ENCODE measurements around the gene KIAA1671. TPM values are rescaled to one million over a fixed set of nuclear protein-coding genes. Genes with fewer than 3 reads are reported as not detected.
A peak's percentile ranks its signal among the peaks of the same experiment; 100 is the strongest.

The KIAA1671 gene
- total RNA-seq, 4 donors from 2014 or later: 20.9 to 41.8 (median 28.4) TPM

DNA sequence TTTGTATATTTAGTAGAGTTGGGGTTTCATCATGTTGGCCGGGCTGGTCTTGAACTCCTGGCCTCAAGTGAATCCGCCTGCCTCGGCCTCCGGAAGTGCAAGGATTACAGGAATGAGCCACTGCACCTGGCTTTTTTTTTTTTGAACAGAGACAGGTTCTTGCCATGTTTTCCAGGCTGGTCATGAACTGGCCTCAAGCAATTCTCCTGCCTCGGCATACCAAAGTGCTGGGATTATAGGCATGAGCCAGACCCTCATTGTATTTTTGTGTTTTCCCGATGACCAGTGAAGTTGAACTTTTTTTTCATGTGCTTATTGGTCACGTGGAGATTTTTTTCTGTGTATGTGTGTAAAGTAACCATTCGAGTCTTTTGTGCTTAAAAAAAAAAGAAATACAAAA is 48.2 kb downstream of the KIAA1671 start:
- no peak overlapping the region for H3K4me3 ChIP-seq
- H3K9me3 ChIP-seq: no peaks in the 10 kb centered on the region
- peaks cover 0 to 23% (median 12%) of the 10 kb centered on the region in 3 donors for H3K4me1 ChIP-seq
- H3K36me3 ChIP-seq: no peaks in the 10 kb centered on the region
- 63 to 83% methylated on average over 3 to 8 of the region's 8 CpGs for WGBS, 2 donors (ENCODE audit: low coverage in 1 of 2)
- no peak for ATAC-seq
- H3K27me3 ChIP-seq: no peaks in the 10 kb centered on the region
- TF ChIP-seq POLR2A (IDR thresholded peaks at IDR 0.05) (no peak), EP300 (IDR thresholded peaks at IDR 0.05) (no peak), POLR2AphosphoS5 (IDR thresholded peaks at IDR 0.05) (no peak)
- TF ChIP-seq, protein P1, sequence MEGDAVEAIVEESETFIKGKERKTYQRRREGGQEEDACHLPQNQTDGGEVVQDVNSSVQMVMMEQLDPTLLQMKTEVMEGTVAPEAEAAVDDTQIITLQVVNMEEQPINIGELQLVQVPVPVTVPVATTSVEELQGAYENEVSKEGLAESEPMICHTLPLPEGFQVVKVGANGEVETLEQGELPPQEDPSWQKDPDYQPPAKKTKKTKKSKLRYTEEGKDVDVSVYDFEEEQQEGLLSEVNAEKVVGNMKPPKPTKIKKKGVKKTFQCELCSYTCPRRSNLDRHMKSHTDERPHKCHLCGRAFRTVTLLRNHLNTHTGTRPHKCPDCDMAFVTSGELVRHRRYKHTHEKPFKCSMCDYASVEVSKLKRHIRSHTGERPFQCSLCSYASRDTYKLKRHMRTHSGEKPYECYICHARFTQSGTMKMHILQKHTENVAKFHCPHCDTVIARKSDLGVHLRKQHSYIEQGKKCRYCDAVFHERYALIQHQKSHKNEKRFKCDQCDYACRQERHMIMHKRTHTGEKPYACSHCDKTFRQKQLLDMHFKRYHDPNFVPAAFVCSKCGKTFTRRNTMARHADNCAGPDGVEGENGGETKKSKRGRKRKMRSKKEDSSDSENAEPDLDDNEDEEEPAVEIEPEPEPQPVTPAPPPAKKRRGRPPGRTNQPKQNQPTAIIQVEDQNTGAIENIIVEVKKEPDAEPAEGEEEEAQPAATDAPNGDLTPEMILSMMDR (IDR thresholded peaks at IDR 0.05): no peak
- H3K27ac ChIP-seq: no peak overlapping the region

DNA sequence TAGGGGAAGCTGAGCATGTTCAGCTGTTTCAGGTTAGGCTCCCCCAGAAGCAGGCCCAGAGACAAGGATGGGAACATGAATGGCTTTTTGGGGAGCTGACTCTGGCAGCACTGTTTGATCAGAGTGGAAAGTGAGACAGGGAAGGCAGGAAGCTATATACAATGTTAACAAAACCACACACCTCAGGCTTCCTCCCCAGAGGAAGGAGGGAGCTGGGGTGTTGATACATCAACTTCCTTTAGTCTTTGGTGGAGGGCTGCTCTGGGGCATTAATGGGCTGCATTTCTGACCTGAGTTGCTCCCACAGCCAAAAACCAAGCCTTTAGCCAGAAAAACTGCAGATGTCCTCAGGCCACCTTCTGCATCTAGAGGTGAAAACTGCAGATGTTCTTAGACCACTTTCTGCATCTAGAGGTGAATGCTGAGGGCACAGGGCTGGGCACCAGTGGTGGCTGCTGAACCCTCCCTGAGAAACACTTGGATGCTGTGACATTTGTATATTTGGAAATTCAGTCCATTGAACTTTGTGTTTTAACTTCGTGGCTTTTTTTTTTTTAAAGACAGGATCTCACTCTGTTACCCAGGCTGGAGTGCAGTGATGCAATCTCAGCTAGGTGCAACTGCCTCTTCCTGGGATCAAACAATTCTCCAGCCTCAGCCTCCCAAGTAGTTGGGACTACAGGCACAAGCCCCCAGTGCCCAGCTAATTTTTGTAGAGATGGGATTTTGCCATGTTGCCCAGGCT is 49.9 kb downstream of the KIAA1671 start:
- Histone ChIP-seq H3K27ac (peak overlapping the region in 3 of 4 donors; percentile 7 to 37 (median 13)), H3K9me3 (no peaks in the 10 kb centered on the region), H3K4me3 (no peak overlapping the region), H3K4me1 (peaks cover 0 to 7% (median 3%) of the 10 kb centered on the region in 3 donors), H3K36me3 (no peaks in the 10 kb centered on the region), H3K27me3 (no peaks in the 10 kb centered on the region)
- TF ChIP-seq EP300 (IDR thresholded peaks at IDR 0.05) (no peak), POLR2AphosphoS5 (IDR thresholded peaks at IDR 0.05) (no peak), POLR2A (IDR thresholded peaks at IDR 0.05) (no peak)
- TF ChIP-seq, protein P1 (IDR thresholded peaks at IDR 0.05): no peak
- WGBS, 2 donors (ENCODE audit: low coverage in 1 of 2): 13 to 22% methylated on average over 1 of the region's 1 CpG
- ATAC-seq: no peak

DNA sequence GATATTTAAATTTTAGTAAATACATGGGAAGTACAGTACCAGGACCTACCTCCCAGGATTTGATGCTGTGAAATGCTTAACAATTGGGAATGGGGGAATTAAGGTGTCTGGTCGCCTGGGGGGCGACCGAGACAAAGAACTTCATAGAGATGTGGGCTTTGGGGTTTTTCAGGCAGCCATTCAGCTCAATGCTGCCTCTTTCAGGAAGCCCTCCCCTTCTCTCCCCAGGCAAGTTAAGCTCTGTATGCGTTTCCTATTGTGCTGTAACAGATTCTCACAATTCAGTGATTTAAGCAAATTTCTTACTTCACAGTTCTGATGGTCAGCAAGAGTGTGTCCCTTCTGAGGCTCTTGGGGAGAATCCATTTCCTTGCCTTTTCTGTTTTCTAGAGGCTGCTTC is 53.8 kb downstream of the KIAA1671 start:
- no peaks in the 10 kb centered on the region for H3K9me3 ChIP-seq
- no peak overlapping the region for H3K27ac ChIP-seq
- WGBS, 2 donors (ENCODE audit: low coverage in 1 of 2): 76 to 93% methylated on average over 3 to 4 of the region's 4 CpGs
- no peak overlapping the region for H3K4me3 ChIP-seq
- no peaks in the 10 kb centered on the region for H3K27me3 ChIP-seq
- H3K36me3 ChIP-seq: no peaks in the 10 kb centered on the region
- H3K4me1 ChIP-seq: peaks cover 0 to 7% (median 3%) of the 10 kb centered on the region in 3 donors
- ATAC-seq: no peak
- TF ChIP-seq EP300 (IDR thresholded peaks at IDR 0.05) (no peak), POLR2AphosphoS5 (IDR thresholded peaks at IDR 0.05) (no peak), POLR2A (IDR thresholded peaks at IDR 0.05) (no peak)
- TF ChIP-seq, protein P1 (IDR thresholded peaks at IDR 0.05): no peak

DNA sequence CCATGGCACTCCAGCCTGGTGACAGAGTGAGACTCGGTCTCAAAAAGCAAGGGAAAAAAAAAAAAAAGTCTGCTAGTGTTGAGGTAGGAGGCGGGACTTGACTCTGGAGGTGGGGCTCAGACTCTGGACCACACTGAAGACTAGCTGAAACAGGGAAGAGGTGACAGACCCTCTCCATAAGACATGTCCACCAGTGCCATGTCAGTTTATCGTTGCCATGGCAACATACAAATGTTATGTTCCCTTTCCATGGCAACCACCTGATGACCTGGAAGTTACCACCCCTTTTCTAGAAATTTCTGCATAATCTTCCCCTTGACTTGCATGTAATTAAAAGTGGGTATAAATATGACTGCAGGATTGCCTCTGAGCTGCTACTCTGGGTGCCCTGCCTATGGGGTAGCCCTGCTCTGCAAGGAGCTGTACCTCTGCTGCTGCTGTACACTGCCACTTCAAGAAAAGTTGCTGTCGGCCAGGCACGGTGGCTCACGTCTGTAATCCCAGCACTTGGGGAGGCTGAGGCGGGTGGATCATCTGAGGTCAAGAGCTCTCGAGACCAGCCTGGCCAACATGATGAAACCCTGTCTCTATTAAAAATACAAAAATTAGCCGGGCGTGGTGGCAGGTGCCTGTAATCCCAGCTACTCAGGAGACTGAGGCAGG is 55.1 kb downstream of the KIAA1671 start:
- peaks cover 0 to 4% (median 0%) of the 10 kb centered on the region in 3 donors for H3K4me1 ChIP-seq
- TF ChIP-seq POLR2A (IDR thresholded peaks at IDR 0.05) (no peak), EP300 (IDR thresholded peaks at IDR 0.05) (no peak), POLR2AphosphoS5 (IDR thresholded peaks at IDR 0.05) (no peak)
- TF ChIP-seq, protein P1 (IDR thresholded peaks at IDR 0.05): no peak
- no peak for ATAC-seq
- H3K27me3 ChIP-seq: no peaks in the 10 kb centered on the region
- 91 to 94% methylated on average over 2 to 3 of the region's 10 CpGs for WGBS, 2 donors (ENCODE audit: low coverage in 1 of 2)
- H3K9me3 ChIP-seq: no peaks in the 10 kb centered on the region
- H3K27ac ChIP-seq: no peak overlapping the region
- H3K4me3 ChIP-seq: no peak overlapping the region
- H3K36me3 ChIP-seq: no peaks in the 10 kb centered on the region

Data from gastroesophageal sphincter (tissue), 4 donors.